ENCODE results near the gene TMEM183A. TPM values are rescaled to one million over a fixed set of nuclear protein-coding genes. Genes with fewer than 3 reads are reported as not detected.

TMEM183A gene
- total RNA-seq, 1 experiment from 2014 or later, result 64.7 TPM

DNA sequence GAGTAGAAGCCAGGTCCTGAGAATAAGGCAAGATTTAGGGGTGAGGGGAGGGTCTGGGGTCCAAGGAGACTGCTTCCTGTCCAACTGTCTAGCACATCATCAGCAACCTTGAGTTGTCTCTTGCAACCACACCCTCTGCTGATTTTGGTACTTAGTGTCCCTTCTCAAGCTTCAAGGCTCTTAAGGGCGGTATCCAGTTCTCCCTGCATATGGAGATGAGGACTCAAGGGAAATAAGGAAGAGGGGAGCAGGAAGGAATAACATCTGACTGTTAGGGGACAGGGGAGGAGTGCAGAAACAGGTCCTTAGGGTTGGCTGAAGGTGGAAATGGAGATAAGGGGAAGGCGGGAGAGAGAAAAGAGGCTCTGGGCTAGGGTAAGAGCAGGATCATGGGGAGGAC, 66.3 kb downstream of the TMEM183A start:
- Histone ChIP-seq H3K79me2 (ENCODE audit: insufficient read depth, low read length) (no peaks in the 10 kb centered on the region), H3K9me3 (ENCODE audit: control insufficient read depth in 1 of 2, insufficient read depth in 1 of 2, low read depth in 1 of 2, low read length in 2 of 2) (no peaks in the 10 kb centered on the region), H3K4me2 (ENCODE audit: low read length) (no peak overlapping the region), H3K36me3 (ENCODE audit: control insufficient read depth in 1 of 2, insufficient read depth in 2 of 2, low read length in 2 of 2) (peaks cover 0 to 4% of the 10 kb centered on the region in 2 experiments; a peak in 1 of 4 replicates), H3K4me3 (replicated peaks in 1 of 2; ENCODE audit: low read depth in 1 of 2, low read length in 2 of 2) (no peak overlapping the region), H2AFZ (ENCODE audit: low read depth, low read length, poor library complexity, severe bottlenecking) (no peak overlapping the region), H3K4me1 (ENCODE audit: control insufficient read depth in 1 of 2, insufficient read depth in 2 of 2, low read length in 2 of 2) (no peaks in the 10 kb centered on the region), H3K9me2 (ENCODE audit: insufficient read depth) (no peaks in the 10 kb centered on the region), H3K9ac (ENCODE audit: low read length) (no peak overlapping the region), H3K27ac (ENCODE audit: low read depth, low read length) (no peak overlapping the region), H4K20me1 (ENCODE audit: insufficient read depth) (no peaks in the 10 kb centered on the region), H3K27me3 (ENCODE audit: insufficient read depth, low read length) (no peaks in the 10 kb centered on the region)
- ChIA-PET POLR2A (interaction anchor here (1.0 kb wide), 1 partner anchor 194 kb away, joined by 3 read pairs; no protein-coding TSS in a partner anchor), RAD21 (ENCODE audit: low non-redundant PET in 1 of 2, low total read pairs in 2 of 2, uncharacterized antibody in 2 of 2, unreplicated experiment in 2 of 2) (no interaction called here), CTCF (interaction anchor here (2.9 kb wide), 1 partner anchor 11 kb away, joined by 14 read pairs; no protein-coding TSS in a partner anchor)
- no peak for TF ChIP-seq RAD21 (IDR thresholded peaks at IDR 0.05; ENCODE audit: low read depth)
- intact Hi-C loops (cut with micrococcal nuclease), result no loop called here
- no peak for ATAC-seq
- no peak for DNase-seq (ENCODE audit: low read depth, low spot score)
- no TSS peak for BruUV-seq (replicated peaks)

Other genes starting within 250 kb of the TMEM183A start
- gene KDM5B, start 199.0 kb upstream of the TMEM183A start, total RNA-seq (2021; ENCODE audit: unreplicated experiment), result 44.6 TPM
- 1.9 TPM for gene PCAT6, start 196.4 kb upstream of the TMEM183A start, total RNA-seq (2021; ENCODE audit: unreplicated experiment)
- gene RABIF, start 118.2 kb upstream of the TMEM183A start, total RNA-seq (2021; ENCODE audit: unreplicated experiment), result 5.4 TPM
- gene KLHL12, start 80.1 kb upstream of the TMEM183A start, total RNA-seq (2021; ENCODE audit: unreplicated experiment), result 33.8 TPM
- 89.8 TPM for gene ADIPOR1, start 49.1 kb upstream of the TMEM183A start, total RNA-seq (2021; ENCODE audit: unreplicated experiment)
- gene CYB5R1, start 40.1 kb upstream of the TMEM183A start, total RNA-seq (2021; ENCODE audit: unreplicated experiment), result 16.5 TPM
- gene PPFIA4, start 19.1 kb downstream of the TMEM183A start, total RNA-seq (2021; ENCODE audit: unreplicated experiment), result 10.8 TPM
- gene MYOG, start 78.6 kb downstream of the TMEM183A start, total RNA-seq (2021; ENCODE audit: unreplicated experiment), result not detected
- 2.8 TPM for gene ADORA1, start 120.4 kb downstream of the TMEM183A start, total RNA-seq (2021; ENCODE audit: unreplicated experiment)
- gene MYBPH, start 168.5 kb downstream of the TMEM183A start, total RNA-seq (2021; ENCODE audit: unreplicated experiment), result 0.22 TPM
- not detected for gene CHI3L1, start 179.3 kb downstream of the TMEM183A start, total RNA-seq (2021; ENCODE audit: unreplicated experiment)
- not detected for gene CHIT1, start 222.3 kb downstream of the TMEM183A start, total RNA-seq (2021; ENCODE audit: unreplicated experiment)